ENCODE data around the gene ANKRD34A.

DNA sequence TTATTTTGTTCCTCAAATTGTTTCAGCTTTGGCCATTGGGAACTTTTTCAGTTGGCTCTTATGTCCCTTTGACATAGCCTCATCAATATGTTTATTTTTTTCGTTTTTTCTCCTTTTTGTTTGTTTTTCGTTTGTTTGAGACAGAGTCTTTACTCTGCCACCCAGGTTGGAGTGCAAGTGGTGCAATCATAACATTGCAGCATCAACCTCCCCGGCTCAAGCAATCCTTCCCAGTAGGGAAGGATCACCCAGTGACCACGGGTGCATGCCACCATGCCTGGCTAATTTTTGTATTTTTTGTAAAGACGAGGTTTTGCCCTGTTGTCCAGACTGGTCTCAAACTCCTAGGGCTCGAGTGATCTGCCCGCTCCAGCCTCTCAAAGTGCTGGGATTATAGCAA lies 8.2 kb upstream of the ANKRD34A start:
- no peak for TF ChIP-seq CTCF (conservative IDR thresholded peaks at IDR 0.05; ENCODE audit: low read depth, low read length)
- TF ChIP-seq POLR2A (IDR thresholded peaks at IDR 0.05; ENCODE audit: low read depth, low read length) = no peak
- TF ChIP-seq MAZ (IDR thresholded peaks at IDR 0.05; ENCODE audit: borderline replicate concordance, low read depth, low read length) = no peak
- no peak for TF ChIP-seq BHLHE40 (IDR thresholded peaks at IDR 0.05; ENCODE audit: low read depth, low read length)
- TF ChIP-seq RCOR1 (IDR thresholded peaks at IDR 0.05; ENCODE audit: insufficient replicate concordance, low read length) = no peak
- TF ChIP-seq RFX5 (IDR thresholded peaks at IDR 0.05; ENCODE audit: low read depth, low read length) = no peak
- TF ChIP-seq ELK1 (IDR thresholded peaks at IDR 0.05; ENCODE audit: borderline replicate concordance, low read depth, low read length) = no peak
- no peak for TF ChIP-seq CHD1 (IDR thresholded peaks at IDR 0.05; ENCODE audit: low read depth, low read length)
- no peak for TF ChIP-seq RAD21 (IDR thresholded peaks at IDR 0.05; ENCODE audit: low read length)
- no peak for TF ChIP-seq USF2 (IDR thresholded peaks at IDR 0.05; ENCODE audit: low read depth, low read length)
- no peak for TF ChIP-seq SMC3 (IDR thresholded peaks at IDR 0.05; ENCODE audit: low read depth, low read length)
- no peak for TF ChIP-seq MXI1 (IDR thresholded peaks at IDR 0.05; ENCODE audit: borderline replicate concordance, low read depth, low read length)
- TF ChIP-seq MAFK (IDR thresholded peaks at IDR 0.05; ENCODE audit: low read depth, low read length) = no peak
- TF ChIP-seq NFE2L2 (IDR thresholded peaks at IDR 0.05; ENCODE audit: low read depth, low read length) = no peak

All from IMR-90 (cell line).